KBM-7 (cell line): ENCODE data around the gene CEMIP.

Experiments used
- DNase-seq: peaks from one replicate; pipeline ENCODE4 v3.0.0-alpha.2; 2015
- in situ Hi-C: fragments of 300-500 bp; cut with MboI; formaldehyde crosslinking; loops from 2 replicates; pipeline ENCODE4 v1.14.3; 2020; ENCODE audit warnings: low sequenced_read_pairs, low pct_unique_long_range_greater_than_20kb, mixed read lengths

The CEMIP gene

GRCh38 chr15:80906159-80906766, 127.1 kb downstream of the CEMIP start:
- no peak for DNase-seq
- in situ Hi-C loops: no loop called here

- DNase-seq: no peak
- in situ Hi-C loops: no loop called here
Measured at GRCh38 chr15:80911821-80912220, 132.7 kb downstream of the CEMIP start.

GRCh38 chr15:80912673-80913072, 133.5 kb downstream of the CEMIP start:
- in situ Hi-C loops: no loop called here
- no peak for DNase-seq

GRCh38 chr15:80913541-80913940, 134.4 kb downstream of the CEMIP start:
- no peak for DNase-seq
- in situ Hi-C loops: no loop called here

- in situ Hi-C loops: no loop called here
- no peak for DNase-seq
Measured at GRCh38 chr15:80915472-80915871, 136.3 kb downstream of the CEMIP start.

- in situ Hi-C loops: no loop called here
- no peak for DNase-seq
Measured at GRCh38 chr15:80916056-80916455, 136.9 kb downstream of the CEMIP start.

GRCh38 chr15:80918196-80918783, 139.1 kb downstream of the CEMIP start:
- DNase-seq: no peak
- in situ Hi-C loops: no loop called here

- no peak for DNase-seq
- in situ Hi-C loops: no loop called here
Measured at GRCh38 chr15:80920271-80920699, 141.1 kb downstream of the CEMIP start.

GRCh38 chr15:80921736-80922410, 142.7 kb downstream of the CEMIP start:
- no peak for DNase-seq
- in situ Hi-C loops: no loop called here

GRCh38 chr15:80923668-80924067, 144.5 kb downstream of the CEMIP start:
- in situ Hi-C loops: no loop called here
- DNase-seq: no peak

GRCh38 chr15:80924278-80924677, 145.1 kb downstream of the CEMIP start:
- DNase-seq: no peak
- in situ Hi-C loops: no loop called here

- DNase-seq: no peak
- in situ Hi-C loops: no loop called here
Measured at GRCh38 chr15:80925597-80926059, 146.5 kb downstream of the CEMIP start.

- in situ Hi-C loops: no loop called here
- DNase-seq: no peak
Measured at GRCh38 chr15:80926126-80926525, 147.0 kb downstream of the CEMIP start.

GRCh38 chr15:80929225-80929624, 150.1 kb downstream of the CEMIP start:
- DNase-seq: no peak
- in situ Hi-C loops: no loop called here

- no peak for DNase-seq
- in situ Hi-C loops: no loop called here
Measured at GRCh38 chr15:80929689-80930088, 150.5 kb downstream of the CEMIP start.

GRCh38 chr15:80931191-80931590, 152.0 kb downstream of the CEMIP start:
- DNase-seq: no peak
- in situ Hi-C loops: no loop called here

GRCh38 chr15:80931721-80932512, 152.7 kb downstream of the CEMIP start:
- in situ Hi-C loops: no loop called here
- DNase-seq: no peak

GRCh38 chr15:80932513-80932815, 153.3 kb downstream of the CEMIP start:
- in situ Hi-C loops: no loop called here
- no peak for DNase-seq

- in situ Hi-C loops: no loop called here
- DNase-seq: no peak
Measured at GRCh38 chr15:80932989-80933388, 153.8 kb downstream of the CEMIP start.

GRCh38 chr15:80934761-80935221, 155.6 kb downstream of the CEMIP start:
- in situ Hi-C loops: no loop called here

More at GRCh38 chr15:80934761-80935221, 155.6 kb downstream of the CEMIP start:
- no peak for DNase-seq
